KOPT-K1 (cell line): Measurements from ENCODE around the gene TWNK.
A peak's percentile ranks its signal among the peaks of the same experiment; 100 is the strongest.

Experiments used
- H3K27ac ChIP-seq: fragments of 200-600 bp; sonication (generic); 2 replicates; pipeline ENCODE4 v1.5.1; 2016; ENCODE audit warnings: antibody characterized with exemption, mild to moderate bottlenecking, low read depth, low read length; ENCODE audit not compliant: poor library complexity, severe bottlenecking
- H3K36me3 ChIP-seq: fragments of 200-600 bp; sonication (generic); 2 replicates; pipeline ENCODE4 v1.5.1; 2017; ENCODE audit warnings: antibody characterized with exemption, mild to moderate bottlenecking, low read length, moderate library complexity; ENCODE audit not compliant: insufficient read depth
- H3K9me3 ChIP-seq: fragments of 200-600 bp; sonication (generic); 2 replicates; pipeline ENCODE4 v1.5.1; 2017; ENCODE audit warnings: antibody characterized with exemption, low read length, mild to moderate bottlenecking; ENCODE audit not compliant: insufficient read depth, poor library complexity, severe bottlenecking

TWNK gene

DNA sequence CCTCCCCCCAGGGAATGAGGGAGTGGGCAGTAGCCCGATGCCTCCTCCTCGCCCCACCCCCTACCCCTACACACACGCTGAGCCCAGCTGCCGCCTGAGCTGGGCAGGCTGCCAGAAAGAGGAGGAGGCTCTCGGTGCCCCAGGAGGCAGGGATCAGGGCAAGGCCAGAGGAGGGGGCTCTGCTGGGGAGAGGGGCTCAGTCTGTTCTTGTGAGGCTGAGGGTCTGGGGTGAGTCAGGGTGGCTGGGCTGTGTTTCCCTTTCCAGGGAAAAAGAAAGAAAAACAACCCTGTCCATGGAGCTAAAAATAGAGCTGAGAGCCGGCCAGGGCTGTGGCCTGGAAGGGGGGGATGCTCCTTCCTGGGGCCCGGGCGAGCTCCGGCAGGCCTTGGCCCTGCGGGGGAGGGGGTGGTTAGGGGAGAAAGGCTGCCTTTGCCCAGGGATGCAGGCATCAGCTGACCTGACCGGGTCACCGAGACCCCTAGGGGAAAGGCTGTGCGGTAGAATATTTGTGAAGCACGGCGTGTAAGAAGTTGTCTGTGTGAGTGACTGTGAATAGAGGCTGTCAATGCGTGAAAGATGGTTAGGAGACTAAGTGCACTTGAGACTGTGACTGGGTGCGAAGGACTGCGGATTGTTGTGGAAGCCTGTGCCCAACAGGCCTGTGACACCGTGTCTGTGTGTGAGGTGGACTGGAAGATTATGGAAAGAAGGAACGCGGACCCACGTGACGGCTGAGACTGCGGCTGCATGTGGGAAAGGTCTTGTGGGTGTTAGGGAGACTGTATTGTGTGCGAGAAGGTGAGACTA, 11.0 kb downstream of the TWNK start:
- Histone ChIP-seq H3K27ac (peak overlapping the region; percentile 70), H3K36me3 (peaks cover 17% of the 10 kb centered on the region), H3K9me3 (no peaks in the 10 kb centered on the region)

DNA sequence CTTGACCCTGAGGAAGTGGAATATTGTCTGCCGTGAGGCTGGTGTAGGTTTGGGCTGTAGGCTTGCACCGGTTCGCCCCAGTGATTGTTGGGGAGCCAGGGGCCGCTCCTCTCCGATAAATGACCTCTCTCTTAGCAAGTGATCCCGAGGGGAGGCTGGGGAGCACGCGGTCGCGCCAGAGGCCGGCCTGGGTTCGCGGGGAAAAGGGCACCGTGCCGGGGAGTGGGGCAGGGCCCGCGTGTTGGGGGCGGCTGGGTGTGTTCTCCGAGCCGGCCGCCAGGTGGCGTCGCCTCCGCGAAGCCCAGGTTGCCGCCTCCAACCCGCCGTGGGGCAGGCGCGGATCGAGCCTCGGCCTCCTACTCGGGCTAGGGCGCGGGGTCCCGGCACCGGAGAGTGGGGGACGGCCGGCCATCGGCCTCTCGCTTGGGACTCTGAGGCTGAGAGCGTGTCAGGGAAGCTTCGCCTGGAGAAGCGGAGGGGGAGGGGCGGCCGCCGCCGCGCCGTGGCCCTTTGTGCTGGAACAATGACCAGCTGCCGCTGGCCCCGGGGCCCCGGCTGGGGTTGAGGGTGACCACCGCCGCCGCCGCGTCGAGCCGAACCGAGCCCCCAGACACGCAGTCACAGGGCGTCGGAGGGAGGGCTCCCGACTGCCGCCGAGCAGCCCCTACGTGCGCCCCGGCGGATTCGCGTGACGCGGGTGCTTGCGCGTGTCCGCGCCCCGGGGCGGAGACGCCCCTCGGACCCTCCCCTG, 11.8 kb downstream of the TWNK start:
- H3K36me3 ChIP-seq = peaks cover 9% of the 10 kb centered on the region
- no peaks in the 10 kb centered on the region for H3K9me3 ChIP-seq
- peak overlapping the region; percentile 33 for H3K27ac ChIP-seq

DNA sequence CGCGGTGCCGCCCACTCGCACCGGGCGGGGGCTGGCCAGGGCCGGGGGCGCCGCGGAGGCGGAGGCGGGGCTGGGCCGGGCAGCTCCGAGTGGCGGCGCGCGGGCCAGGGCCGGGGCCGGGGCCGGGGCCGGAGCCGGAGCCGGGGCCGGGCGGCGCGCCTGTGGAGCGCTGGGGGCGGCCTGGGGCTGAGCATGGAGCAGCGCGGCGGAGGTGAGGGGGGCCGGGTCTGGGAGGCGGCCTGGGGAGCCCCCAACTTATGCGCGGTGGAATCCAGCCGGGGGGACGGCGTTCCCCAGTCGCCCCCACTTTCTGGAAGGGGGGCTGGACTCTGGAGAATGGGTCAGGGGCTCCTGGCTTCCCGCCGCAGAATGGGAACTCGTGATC, 12.4 kb downstream of the TWNK start, which contains the start of gene LZTS2:
LZTS2 (plus strand) TSS at position 67 of the 385 bp plus-strand sequence. CDS start 2,731 bp downstream, outside the sequence.
- Histone ChIP-seq H3K9me3 (no peaks in the 10 kb centered on the region), H3K27ac (peak within 1 kb of the TSS; percentile 33), H3K36me3 (peaks cover 3% of the 10 kb centered on the region)

DNA sequence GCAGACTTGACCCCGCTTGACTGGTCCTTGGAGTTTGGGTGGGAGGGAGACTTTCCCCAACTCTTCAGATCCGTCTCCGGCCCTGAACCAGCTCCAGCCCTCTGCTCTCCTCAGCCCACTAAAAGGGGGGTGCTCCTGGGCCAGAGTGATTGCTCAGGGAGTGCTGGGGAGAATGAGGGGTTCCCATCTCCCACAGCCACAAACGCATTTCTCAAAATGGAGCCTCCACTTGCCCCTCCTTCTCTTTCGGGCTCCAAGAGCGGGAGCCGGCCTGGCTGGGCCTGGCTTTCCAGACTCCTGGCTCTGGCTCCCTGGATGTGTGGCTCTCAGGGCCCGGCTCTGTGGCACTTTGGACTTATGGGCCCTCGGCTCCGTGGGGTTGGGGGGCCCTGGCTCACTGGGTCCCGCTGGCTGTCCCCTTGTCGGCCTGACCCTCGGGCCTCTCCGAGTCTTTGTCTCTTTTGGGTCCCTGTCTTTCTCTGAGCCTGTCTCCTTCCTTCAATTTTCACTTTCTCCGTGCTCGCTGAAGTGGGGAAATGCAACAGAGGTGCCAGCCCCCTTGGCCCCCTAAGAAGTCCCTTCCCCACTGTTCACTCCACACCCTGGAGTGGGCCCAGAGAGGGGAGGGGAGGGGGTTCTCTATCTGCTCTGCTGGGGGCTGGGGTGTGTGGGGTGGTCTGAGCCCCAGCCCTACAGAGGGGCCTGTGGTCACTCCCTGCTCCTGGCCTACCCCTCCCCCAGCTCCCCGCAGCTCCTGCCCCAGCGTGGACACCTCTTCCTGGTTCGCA, 13.0 kb downstream of the TWNK start:
- H3K36me3 ChIP-seq = no peaks in the 10 kb centered on the region
- H3K9me3 ChIP-seq = no peaks in the 10 kb centered on the region
- no peak overlapping the region for H3K27ac ChIP-seq

DNA sequence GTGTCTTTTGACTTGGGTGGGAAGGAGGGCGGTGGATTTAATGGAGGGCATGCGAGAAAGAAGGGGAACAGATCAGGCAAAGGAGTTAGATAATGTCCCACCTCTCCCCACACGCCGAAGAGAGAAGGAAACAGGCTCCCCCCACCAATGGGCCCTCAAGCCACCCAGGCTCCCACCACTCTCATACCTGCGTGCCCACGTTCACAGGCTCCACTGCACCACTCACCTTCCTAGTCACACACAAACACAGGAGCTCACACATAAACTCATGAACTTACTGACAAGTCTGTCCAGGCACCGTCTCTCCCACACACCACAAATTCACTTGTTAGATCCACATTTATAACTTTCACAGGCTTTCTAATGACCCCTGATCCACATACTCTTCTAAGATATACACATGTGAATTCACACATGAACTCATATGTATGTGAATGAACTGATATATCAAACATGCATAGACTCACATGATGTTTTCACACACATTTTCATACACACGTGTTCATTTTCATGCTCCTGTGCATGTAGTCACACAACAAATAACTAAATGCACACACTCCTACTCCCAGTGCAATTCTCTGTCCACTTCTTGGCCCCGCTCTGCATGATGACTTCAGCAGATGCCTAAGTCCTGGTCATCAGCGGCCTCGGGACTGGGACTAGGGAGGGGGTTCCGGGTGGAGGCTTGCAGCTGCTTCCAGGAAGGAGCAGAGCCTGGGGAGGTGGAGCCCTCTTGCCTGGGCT, 13.7 kb downstream of the TWNK start:
- H3K36me3 ChIP-seq = no peaks in the 10 kb centered on the region
- no peaks in the 10 kb centered on the region for H3K9me3 ChIP-seq
- no peak overlapping the region for H3K27ac ChIP-seq

DNA sequence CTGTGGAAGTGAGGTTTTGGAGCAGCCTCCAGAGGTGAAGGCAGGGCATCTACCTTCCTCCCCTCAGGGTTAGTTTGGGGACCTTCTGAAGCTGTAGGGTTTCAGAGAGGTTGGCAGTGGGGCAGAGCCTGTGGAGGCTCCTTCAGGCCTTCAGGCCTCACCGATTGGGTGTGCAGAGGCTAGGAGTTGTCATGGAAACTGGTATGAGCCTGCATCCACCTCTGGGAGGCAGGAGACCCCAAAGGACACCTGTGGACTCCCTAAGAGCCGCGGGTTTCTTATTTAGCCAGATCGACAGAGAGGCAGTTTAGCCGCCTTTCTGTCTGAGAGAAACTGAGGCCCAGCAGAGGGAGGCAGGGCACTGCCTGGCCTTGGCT, 14.3 kb downstream of the TWNK start:
- no peak overlapping the region for H3K27ac ChIP-seq
- no peaks in the 10 kb centered on the region for H3K36me3 ChIP-seq

DNA sequence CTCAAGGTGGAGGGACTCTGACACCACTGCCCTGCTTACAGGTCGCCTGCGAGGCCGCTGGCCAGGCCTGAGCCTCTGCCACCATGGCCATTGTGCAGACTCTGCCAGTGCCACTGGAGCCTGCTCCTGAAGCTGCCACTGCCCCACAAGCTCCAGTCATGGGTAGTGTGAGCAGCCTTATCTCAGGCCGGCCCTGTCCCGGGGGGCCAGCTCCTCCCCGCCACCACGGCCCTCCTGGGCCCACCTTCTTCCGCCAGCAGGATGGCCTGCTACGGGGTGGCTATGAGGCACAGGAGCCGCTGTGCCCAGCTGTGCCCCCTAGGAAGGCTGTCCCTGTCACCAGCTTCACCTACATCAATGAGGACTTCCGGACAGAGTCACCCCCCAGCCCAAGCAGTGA, 15.1 kb downstream of the TWNK start:
- Histone ChIP-seq H3K27ac (no peak overlapping the region), H3K9me3 (no peaks in the 10 kb centered on the region), H3K36me3 (no peaks in the 10 kb centered on the region)

More for the DNA sequence above, 14.3 kb downstream of the TWNK start:
- H3K9me3 ChIP-seq = no peaks in the 10 kb centered on the region

DNA sequence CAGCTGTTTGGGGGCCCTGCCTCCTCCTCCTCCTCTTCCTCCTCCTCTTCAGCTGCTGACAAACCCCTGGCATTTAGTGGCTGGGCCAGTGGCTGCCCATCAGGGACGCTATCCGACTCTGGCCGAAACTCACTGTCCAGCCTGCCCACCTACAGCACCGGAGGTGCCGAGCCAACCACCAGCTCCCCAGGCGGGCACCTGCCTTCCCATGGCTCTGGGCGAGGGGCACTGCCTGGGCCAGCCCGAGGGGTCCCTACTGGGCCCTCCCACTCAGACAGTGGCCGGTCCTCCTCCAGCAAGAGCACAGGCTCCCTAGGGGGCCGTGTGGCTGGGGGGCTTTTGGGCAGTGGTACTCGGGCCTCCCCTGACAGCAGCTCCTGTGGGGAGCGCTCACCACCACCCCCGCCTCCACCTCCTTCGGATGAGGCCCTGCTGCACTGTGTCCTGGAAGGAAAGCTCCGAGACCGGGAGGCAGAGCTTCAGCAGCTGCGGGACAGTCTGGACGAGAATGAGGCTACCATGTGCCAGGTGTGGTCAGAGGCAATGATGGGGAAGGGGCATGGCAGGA, 16.4 kb downstream of the TWNK start:
- H3K36me3 ChIP-seq = no peaks in the 10 kb centered on the region
- no peaks in the 10 kb centered on the region for H3K9me3 ChIP-seq
- H3K27ac ChIP-seq = no peak overlapping the region

DNA sequence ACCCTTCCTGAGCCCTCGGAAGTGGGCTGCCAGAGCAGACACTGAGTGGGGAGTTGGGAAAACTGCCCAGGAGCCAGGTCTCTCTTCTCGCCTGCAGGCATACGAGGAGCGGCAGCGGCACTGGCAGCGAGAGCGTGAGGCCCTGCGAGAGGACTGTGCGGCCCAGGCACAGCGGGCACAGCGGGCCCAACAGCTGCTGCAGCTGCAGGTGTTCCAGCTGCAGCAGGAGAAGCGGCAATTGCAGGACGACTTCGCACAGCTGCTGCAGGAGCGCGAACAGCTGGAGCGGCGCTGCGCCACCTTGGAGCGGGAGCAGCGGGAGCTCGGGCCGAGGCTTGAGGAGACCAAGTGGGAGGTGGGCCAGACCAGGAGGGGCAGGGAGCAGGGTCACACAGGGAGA, 18.0 kb downstream of the TWNK start:
- Histone ChIP-seq H3K27ac (no peak overlapping the region), H3K9me3 (no peaks in the 10 kb centered on the region), H3K36me3 (no peaks in the 10 kb centered on the region)

DNA sequence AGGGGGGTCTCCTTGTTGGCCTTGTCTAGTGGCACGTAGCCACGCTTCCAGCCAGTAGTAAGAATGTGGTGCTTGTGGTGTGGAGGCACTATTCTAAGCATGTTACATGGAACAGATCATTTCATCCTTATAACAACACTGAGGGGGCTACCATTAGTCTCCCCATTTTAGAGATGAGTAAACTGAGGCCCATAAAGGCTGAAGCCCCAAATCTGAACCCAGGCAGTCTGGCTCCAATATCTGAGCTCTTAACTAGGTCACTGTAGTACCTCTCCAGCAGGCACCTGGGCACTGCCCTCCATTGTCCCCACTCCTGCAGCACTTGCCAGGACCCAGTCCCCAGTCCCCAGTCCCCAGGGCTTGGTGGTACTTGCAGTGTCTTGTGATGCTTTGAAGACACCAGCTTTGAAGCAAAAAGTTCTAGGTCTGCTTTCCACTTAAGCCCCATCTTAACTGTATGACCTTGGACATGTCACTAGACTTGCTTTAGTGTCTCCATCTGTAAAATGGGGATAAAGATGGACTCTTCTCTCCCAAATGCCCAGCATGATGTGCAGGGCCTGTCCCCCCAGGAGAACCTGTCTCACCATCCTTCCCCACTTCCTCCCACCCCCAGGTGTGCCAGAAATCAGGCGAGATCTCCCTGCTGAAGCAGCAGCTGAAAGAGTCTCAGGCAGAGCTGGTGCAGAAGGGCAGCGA, 18.7 kb downstream of the TWNK start:
- H3K9me3 ChIP-seq = no peaks in the 10 kb centered on the region
- H3K36me3 ChIP-seq = no peaks in the 10 kb centered on the region
- H3K27ac ChIP-seq = no peak overlapping the region

DNA sequence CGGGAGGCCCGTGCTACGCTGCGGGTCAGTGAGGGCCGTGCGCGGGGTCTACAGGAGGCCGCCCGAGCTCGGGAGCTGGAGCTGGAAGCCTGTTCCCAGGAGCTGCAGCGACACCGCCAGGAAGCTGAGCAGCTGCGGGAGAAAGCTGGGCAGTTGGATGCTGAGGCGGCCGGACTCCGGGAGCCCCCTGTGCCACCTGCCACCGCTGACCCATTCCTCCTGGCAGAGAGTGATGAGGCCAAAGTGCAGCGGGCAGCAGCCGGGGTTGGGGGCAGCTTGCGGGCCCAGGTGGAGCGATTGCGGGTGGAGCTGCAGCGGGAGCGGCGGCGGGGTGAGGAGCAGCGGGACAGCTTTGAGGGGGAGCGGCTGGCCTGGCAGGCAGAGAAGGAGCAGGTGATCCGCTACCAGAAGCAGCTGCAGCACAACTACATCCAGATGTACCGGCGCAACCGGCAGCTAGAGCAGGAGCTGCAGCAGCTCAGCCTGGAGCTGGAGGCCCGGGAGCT, 19.3 kb downstream of the TWNK start:
- Histone ChIP-seq H3K9me3 (no peaks in the 10 kb centered on the region), H3K27ac (no peak overlapping the region), H3K36me3 (no peaks in the 10 kb centered on the region)

DNA sequence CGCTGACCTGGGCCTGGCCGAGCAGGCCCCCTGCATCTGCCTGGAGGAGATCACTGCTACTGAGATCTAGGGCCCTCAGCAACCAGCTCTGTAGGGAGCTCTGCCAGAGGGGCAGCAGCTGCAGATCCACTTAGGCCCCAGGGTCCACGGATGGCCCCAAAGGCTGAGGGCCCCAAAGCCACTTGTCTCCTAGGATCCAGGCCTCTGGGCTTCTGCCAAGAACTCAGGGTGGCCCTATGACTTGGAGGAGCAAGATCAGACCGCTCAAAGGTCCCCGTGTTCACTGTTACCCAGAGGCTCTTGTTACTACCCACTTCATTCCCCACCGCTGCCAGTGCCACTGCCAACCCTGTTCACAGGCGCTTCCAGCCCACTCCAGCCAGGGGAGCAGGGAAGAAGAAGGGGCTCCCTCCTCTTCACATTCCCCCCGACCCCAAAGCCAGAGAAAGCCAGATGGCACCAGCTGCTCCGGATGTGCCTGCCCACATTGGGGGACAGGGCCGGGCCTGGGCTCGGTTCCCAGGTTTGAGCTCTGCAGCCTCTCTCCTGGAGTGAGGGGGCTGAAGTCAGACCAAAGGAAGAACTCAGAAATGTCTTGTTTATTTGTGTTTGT, 19.9 kb downstream of the TWNK start:
- H3K27ac ChIP-seq = peak overlapping the region; percentile 28

More for the DNA sequence above, 19.9 kb downstream of the TWNK start:
- Histone ChIP-seq H3K36me3 (no peaks in the 10 kb centered on the region), H3K9me3 (no peaks in the 10 kb centered on the region)
